Endothelial cell of umbilical vein (primary cell): Measurements from ENCODE around the gene SLC23A2.

ENCODE experiments used
- EZH2 ChIP-seq: IDR thresholded peaks from 2 replicates; pipeline ENCODE4 v1.6.1; 2012; ENCODE audit warnings: borderline replicate concordance, low read depth, mild to moderate bottlenecking, moderate library complexity, low read length, inconsistent platforms; ENCODE audit not compliant: severe bottlenecking
- MYC ChIP-seq: IDR thresholded peaks from one replicate; pipeline ENCODE4 v1.6.1; 2011; ENCODE audit warnings: mild to moderate bottlenecking, low read depth, low read length
- POLR2A ChIP-seq: IDR thresholded peaks from 2 replicates; pipeline ENCODE4 v1.6.1; 2012; ENCODE audit warnings: low read depth, mild to moderate bottlenecking, control low read depth, low read length
- POLR2AphosphoS5 ChIP-seq: IDR thresholded peaks from 2 replicates; pipeline ENCODE4 v1.6.1; 2012; ENCODE audit warnings: low read depth, mild to moderate bottlenecking, control low read depth, low read length, moderate library complexity; ENCODE audit not compliant: insufficient read depth
- TF ChIP-seq, protein P1 (sequence below), 2 donors: IDR thresholded peaks; 1 replicate in 1 of 2; 2 replicates in 1 of 2; pipeline ENCODE4 v1.5.1; 2011; ENCODE audit warnings: low read length in 2 of 2, mild to moderate bottlenecking in 2 of 2, moderate library complexity in 2 of 2, control low read depth in 1 of 2, inconsistent platforms in 1 of 2, low read depth in 1 of 2; ENCODE audit not compliant: insufficient read depth in 1 of 2; ENCODE audit errors: extremely low read depth in 1 of 2
- TF ChIP-seq, protein P2 (sequence below): IDR thresholded peaks from 2 replicates; pipeline ENCODE4 v1.6.1; 2011; ENCODE audit not compliant: insufficient read depth, insufficient read length

DNA sequence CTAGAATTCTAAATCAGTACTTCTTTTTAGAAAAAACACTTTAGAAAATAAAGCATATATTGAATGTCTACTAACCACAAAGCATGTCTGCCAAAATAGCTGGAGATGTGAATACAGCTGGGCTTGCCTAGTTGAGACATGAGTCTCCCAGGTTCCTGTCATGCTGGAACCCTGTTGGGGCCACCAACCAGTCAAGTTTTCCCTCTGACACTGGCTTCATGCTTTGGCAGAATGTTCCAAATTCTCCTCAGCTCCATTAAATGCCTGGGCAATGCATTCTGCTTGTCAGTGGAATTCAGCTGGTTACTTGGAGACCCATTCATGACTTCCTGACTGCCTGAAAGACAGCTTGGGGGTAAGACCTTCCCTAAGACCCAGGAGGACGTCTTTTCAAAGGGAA, 192.4 kb downstream of the SLC23A2 start:
- TF ChIP-seq, protein P1, sequence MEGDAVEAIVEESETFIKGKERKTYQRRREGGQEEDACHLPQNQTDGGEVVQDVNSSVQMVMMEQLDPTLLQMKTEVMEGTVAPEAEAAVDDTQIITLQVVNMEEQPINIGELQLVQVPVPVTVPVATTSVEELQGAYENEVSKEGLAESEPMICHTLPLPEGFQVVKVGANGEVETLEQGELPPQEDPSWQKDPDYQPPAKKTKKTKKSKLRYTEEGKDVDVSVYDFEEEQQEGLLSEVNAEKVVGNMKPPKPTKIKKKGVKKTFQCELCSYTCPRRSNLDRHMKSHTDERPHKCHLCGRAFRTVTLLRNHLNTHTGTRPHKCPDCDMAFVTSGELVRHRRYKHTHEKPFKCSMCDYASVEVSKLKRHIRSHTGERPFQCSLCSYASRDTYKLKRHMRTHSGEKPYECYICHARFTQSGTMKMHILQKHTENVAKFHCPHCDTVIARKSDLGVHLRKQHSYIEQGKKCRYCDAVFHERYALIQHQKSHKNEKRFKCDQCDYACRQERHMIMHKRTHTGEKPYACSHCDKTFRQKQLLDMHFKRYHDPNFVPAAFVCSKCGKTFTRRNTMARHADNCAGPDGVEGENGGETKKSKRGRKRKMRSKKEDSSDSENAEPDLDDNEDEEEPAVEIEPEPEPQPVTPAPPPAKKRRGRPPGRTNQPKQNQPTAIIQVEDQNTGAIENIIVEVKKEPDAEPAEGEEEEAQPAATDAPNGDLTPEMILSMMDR (IDR thresholded peaks at IDR 0.05; ENCODE audit: extremely low read depth in 1 of 2, insufficient read depth in 1 of 2, low read depth in 1 of 2, low read length in 2 of 2), result no peak
- TF ChIP-seq POLR2A (no peak), MYC (no peak), EZH2 (no peak), POLR2AphosphoS5 (no peak)
- TF ChIP-seq, protein P2, sequence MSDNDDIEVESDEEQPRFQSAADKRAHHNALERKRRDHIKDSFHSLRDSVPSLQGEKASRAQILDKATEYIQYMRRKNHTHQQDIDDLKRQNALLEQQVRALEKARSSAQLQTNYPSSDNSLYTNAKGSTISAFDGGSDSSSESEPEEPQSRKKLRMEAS, result no peak
